Liver (tissue), 9 donors: Measurements from ENCODE around the gene DUSP8. TPM values are rescaled to one million over a fixed set of nuclear protein-coding genes. Genes with fewer than 3 reads are reported as not detected.
"Not testable (repeated sequence)": the region's sequence is repeated elsewhere in the genome, so short reads cannot be mapped to it uniquely, and the experiment has no call there.

Source experiments
- DNase-seq: peaks from one replicate; pipeline ENCODE4 v3.0.0-alpha.2; 2017; ENCODE audit warnings: low spot score
- H3K27ac ChIP-seq, 2 donors: one replicate each; pipeline ENCODE4 v1.7.0; 2013; ENCODE audit warnings: inconsistent platforms in 2 of 2, low read length in 2 of 2, control low read depth in 1 of 2, low read depth in 1 of 2, mild to moderate bottlenecking in 1 of 2
- H3K27me3 ChIP-seq, 4 donors: one replicate each; pipeline versions ENCODE4 v1.6.1 to v1.7.0; 2013; ENCODE audit warnings: low read length in 3 of 4, inconsistent platforms in 1 of 4, mild to moderate bottlenecking in 1 of 4, moderate library complexity in 1 of 4; ENCODE audit not compliant: control insufficient read depth in 4 of 4, insufficient read depth in 4 of 4
- H3K36me3 ChIP-seq, 4 donors: one replicate each; pipeline versions ENCODE4 v1.6.1 to v1.7.0; 2013; ENCODE audit warnings: low read length in 3 of 4, mild to moderate bottlenecking in 3 of 4, low read depth in 1 of 4, moderate library complexity in 1 of 4; ENCODE audit not compliant: control insufficient read depth in 4 of 4, insufficient read depth in 3 of 4
- H3K4me1 ChIP-seq, 4 donors: one replicate each; pipeline versions ENCODE4 v1.6.1 to v1.7.0; 2013; ENCODE audit warnings: low read length in 3 of 4, mild to moderate bottlenecking in 3 of 4, moderate library complexity in 1 of 4; ENCODE audit not compliant: control insufficient read depth in 4 of 4, insufficient read depth in 4 of 4
- H3K4me3 ChIP-seq, 3 donors: one replicate each; pipeline versions ENCODE4 v1.6.1 to v1.7.0; 2013; ENCODE audit warnings: low read length in 3 of 3, control low read depth in 1 of 3, low read depth in 1 of 3, mild to moderate bottlenecking in 1 of 3
- H3K9ac ChIP-seq, 2 donors: one replicate each; pipeline ENCODE4 v1.7.0; 2013; ENCODE audit warnings: low read length in 2 of 2, mild to moderate bottlenecking in 2 of 2, moderate library complexity in 2 of 2, control low read depth in 1 of 2, low read depth in 1 of 2
- H3K9me3 ChIP-seq, 4 donors: one replicate each; pipeline versions ENCODE4 v1.6.1 to v1.7.0; 2013; ENCODE audit warnings: low read length in 3 of 4; ENCODE audit not compliant: control insufficient read depth in 4 of 4
- FOXA1 ChIP-seq: IDR thresholded peaks from 2 replicates; pipeline ENCODE4 v1.6.1; 2016; ENCODE audit warnings: antibody characterized with exemption
- FOXA2 ChIP-seq: IDR thresholded peaks from 2 replicates; pipeline ENCODE4 v1.6.1; 2016; ENCODE audit warnings: antibody characterized with exemption
- GABPA ChIP-seq, 2 donors: IDR thresholded peaks in 1 of 2; conservative IDR thresholded peaks in 1 of 2; 2 replicates each; pipeline ENCODE4 v1.6.1; 2016; ENCODE audit warnings: antibody characterized with exemption in 2 of 2, mild to moderate bottlenecking in 1 of 2, moderate library complexity in 1 of 2
- HNF4A ChIP-seq, 2 donors: conservative IDR thresholded peaks; 2 replicates each; pipeline ENCODE4 v1.6.1; 2016; ENCODE audit warnings: antibody characterized with exemption in 2 of 2, mild to moderate bottlenecking in 2 of 2
- NR2F2 ChIP-seq: IDR thresholded peaks from 2 replicates; pipeline ENCODE4 v1.6.1; 2016; ENCODE audit warnings: antibody characterized with exemption
- RAD21 ChIP-seq, 2 donors: IDR thresholded peaks; 2 replicates each; pipeline ENCODE4 v1.6.1; 2016; ENCODE audit warnings: antibody characterized with exemption in 2 of 2, mild to moderate bottlenecking in 2 of 2
- RXRA ChIP-seq, 2 donors: IDR thresholded peaks; 2 replicates each; pipeline ENCODE4 v1.6.1; 2017 to 2018; ENCODE audit warnings: antibody characterized with exemption in 2 of 2, mild to moderate bottlenecking in 1 of 2
- SP1 ChIP-seq: IDR thresholded peaks from 2 replicates; pipeline ENCODE4 v1.6.1; 2018; ENCODE audit warnings: antibody characterized with exemption, mild to moderate bottlenecking
- TAF1 ChIP-seq: conservative IDR thresholded peaks from 2 replicates; pipeline ENCODE4 v1.6.1; 2016; ENCODE audit warnings: antibody characterized with exemption, mild to moderate bottlenecking
- YY1 ChIP-seq: IDR thresholded peaks from 2 replicates; pipeline ENCODE4 v1.6.1; 2016; ENCODE audit warnings: antibody characterized with exemption, mild to moderate bottlenecking
- WGBS: extraction: QIAGEN DNeasy Blood & Tissue Kit; methylation state at CpG from one replicate; pipeline ENCODE4 v1.1.7; 2013; 5-methylcytosine and 5-hydroxymethylcytosine counted together
- polyA plus RNA-seq, 2 donors: library from polyadenylated mRNA; stranded (reverse) in 1 of 2; unstranded in 1 of 2; fragments of 200-250 nt in 1 of 2; fragments of >200 nt in 1 of 2; fragmentation: Nextera tagmentation in 1 of 2; extraction: Ambion mirVana in 1 of 2; gene quantifications; one replicate each; pipeline versions ENCODE4 v1.2.1 to v1.2.3, GENCODE V29; 2013 to 2015
- total RNA-seq, 2 donors: library from RNA; depleted of rRNA; stranded (reverse); fragments of >200 nt; gene quantifications; one replicate each; pipeline ENCODE4 v1.2.3, GENCODE V29; 2014
- TF ChIP-seq, protein P1 (sequence below): IDR thresholded peaks from 2 replicates; pipeline ENCODE4 v1.6.1; 2016; ENCODE audit warnings: antibody characterized with exemption
- TF ChIP-seq, protein P2 (sequence below): IDR thresholded peaks from 2 replicates; pipeline ENCODE4 v1.6.1; 2016; ENCODE audit warnings: antibody characterized with exemption
- TF ChIP-seq, protein P3 (sequence below): IDR thresholded peaks from 2 replicates; pipeline ENCODE4 v1.6.1; 2016; ENCODE audit warnings: antibody characterized with exemption
- donor health status: healthy.
- donor health status: healthy.
- donor health status: healthy.
- donor health status: healthy.
- donor health status: healthy.

DUSP8 gene
- total and polyA plus RNA-seq, 4 donors = 0.06 to 0.33 (median 0.21) TPM

DNA sequence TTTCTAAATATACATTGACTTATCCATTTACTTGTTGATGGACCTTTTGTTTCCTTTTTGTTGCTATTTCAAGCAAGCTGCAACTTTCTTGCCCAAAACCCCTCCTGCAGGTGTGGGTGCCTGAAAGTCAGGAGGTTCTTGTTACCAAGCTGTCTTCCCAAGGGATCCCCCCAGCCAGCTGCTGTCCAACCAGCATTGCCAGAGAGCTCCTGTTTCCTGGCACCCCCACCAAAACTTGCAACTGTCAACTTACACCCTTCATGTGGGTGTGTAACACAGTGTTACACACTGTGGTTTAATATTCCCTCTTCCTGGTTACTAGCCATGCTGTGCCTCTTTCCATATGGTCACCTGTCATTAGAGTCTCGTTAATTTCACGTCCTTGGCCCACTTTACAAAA, 14.6 kb upstream of the DUSP8 start:
- WGBS = 64% methylated on average over 2 of the region's 2 CpGs
- TF ChIP-seq NR2F2 (no peak), SP1 (no peak), HNF4A (conservative IDR thresholded peaks at IDR 0.05) (no peak)
- TF ChIP-seq, protein P1, sequence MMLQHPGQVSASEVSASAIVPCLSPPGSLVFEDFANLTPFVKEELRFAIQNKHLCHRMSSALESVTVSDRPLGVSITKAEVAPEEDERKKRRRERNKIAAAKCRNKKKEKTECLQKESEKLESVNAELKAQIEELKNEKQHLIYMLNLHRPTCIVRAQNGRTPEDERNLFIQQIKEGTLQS = no peak
- TF ChIP-seq, protein P2, sequence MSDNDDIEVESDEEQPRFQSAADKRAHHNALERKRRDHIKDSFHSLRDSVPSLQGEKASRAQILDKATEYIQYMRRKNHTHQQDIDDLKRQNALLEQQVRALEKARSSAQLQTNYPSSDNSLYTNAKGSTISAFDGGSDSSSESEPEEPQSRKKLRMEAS = no peak
- TF ChIP-seq, protein P3, sequence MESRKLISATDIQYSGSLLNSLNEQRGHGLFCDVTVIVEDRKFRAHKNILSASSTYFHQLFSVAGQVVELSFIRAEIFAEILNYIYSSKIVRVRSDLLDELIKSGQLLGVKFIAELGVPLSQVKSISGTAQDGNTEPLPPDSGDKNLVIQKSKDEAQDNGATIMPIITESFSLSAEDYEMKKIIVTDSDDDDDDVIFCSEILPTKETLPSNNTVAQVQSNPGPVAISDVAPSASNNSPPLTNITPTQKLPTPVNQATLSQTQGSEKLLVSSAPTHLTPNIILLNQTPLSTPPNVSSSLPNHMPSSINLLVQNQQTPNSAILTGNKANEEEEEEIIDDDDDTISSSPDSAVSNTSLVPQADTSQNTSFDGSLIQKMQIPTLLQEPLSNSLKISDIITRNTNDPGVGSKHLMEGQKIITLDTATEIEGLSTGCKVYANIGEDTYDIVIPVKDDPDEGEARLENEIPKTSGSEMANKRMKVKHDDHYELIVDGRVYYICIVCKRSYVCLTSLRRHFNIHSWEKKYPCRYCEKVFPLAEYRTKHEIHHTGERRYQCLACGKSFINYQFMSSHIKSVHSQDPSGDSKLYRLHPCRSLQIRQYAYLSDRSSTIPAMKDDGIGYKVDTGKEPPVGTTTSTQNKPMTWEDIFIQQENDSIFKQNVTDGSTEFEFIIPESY = no peak
- no peaks in the 10 kb centered on the region for H3K36me3 ChIP-seq
- H3K4me3 ChIP-seq = no peak overlapping the region
- no peaks in the 10 kb centered on the region for H3K4me1 ChIP-seq
- no peak overlapping the region for H3K9ac ChIP-seq
- no peaks in the 10 kb centered on the region for H3K9me3 ChIP-seq
- H3K27ac ChIP-seq = no peak overlapping the region
- no peak for DNase-seq
- no peaks in the 10 kb centered on the region for H3K27me3 ChIP-seq

DNA sequence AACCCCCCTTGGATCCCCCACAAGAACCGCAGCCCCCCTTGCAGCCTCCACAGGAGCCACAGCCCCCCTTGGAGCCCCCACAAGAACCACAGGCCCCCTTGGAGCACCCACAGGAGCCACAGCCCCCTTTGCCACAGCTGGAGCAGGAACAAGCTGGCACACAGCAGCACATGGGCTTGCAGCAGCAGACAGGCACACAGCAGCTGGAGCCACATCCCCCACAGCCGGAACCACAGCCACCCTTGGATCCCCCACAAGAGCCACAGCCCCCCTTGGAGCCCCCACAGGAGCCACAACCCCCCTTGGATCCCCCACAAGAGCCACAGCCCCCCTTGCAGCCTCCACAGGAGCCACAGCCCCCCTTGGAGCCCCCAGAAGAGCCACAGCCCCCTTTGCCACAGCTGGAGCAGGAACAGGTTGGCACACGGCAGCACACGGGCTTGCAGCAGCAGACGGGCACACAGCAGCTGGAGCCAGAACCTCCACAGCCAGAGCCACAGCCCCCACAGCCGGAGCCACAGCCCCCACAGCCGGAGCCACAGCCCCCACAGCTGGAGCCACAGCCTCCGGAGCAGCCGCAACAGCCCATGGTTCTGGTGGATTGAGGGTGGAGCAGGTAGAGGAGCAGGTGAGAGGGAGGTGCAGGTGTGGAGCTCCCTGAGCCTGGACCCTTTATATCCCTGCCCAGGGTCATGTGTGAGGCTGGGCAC, 12.7 kb upstream of the DUSP8 start, which contains the start of gene KRTAP5-1:
KRTAP5-1 (minus strand) TSS at position 623 of the 710 bp plus-strand sequence; CDS start at position 589, 34 bp downstream.
- H3K4me1 ChIP-seq, H3K27ac ChIP-seq, H3K4me3 ChIP-seq, H3K36me3 ChIP-seq, H3K27me3 ChIP-seq, H3K9ac ChIP-seq, H3K9me3 ChIP-seq, DNase-seq: not testable (repeated sequence)
- 67% methylated on average over 9 of the region's 9 CpGs for WGBS

DNA sequence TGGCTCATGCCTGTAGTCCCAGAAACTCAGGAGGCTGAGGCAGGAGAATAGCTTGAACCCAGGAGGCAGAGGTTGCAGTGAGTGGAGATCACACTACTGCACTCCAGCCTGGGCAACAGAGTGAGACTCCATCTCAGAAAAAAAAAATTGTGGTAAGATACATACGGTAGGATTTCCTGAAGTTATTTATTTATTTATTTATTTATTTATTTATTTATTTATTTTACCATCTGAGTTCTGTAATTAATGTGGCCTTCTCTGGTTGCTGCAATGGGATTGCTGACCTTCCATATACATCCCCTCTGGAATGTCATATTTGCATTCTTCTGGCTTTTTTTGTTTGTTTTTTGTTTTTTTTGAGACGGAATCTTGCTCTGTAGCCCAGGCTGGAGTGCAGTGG, 10.8 kb upstream of the DUSP8 start:
- 80% methylated on average over 2 of the region's 2 CpGs for WGBS
- H3K9ac ChIP-seq, H3K27me3 ChIP-seq, H3K36me3 ChIP-seq, H3K27ac ChIP-seq, H3K4me3 ChIP-seq, H3K4me1 ChIP-seq, DNase-seq, H3K9me3 ChIP-seq: not testable (repeated sequence)

DNA sequence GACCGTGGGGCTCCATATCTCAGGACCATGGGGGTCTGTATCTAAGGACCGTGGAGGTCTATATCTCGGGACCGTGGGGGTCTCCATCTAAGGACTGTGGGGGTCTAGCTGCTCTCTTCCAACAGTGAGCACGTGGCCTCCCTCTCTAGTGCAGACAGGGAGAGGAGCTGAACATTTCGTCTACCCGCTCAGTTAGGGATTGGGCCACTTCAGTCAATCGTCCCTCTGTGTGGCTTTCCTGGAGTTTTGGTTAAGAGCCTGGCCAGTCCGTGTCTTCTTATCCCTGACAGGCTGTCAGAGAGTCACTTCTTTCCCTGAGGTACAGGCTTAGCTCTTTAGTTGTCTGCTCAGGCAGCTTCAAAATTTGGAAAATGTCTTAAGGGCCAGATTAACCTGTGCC, 9.9 kb upstream of the DUSP8 start:
- TF ChIP-seq SP1 (no peak), GABPA (IDR thresholded peaks at IDR 0.05 in 1 of 2, conservative IDR thresholded peaks at IDR 0.05 in 1 of 2) (no peak), HNF4A (conservative IDR thresholded peaks at IDR 0.05) (no peak), RAD21 (IDR thresholded peaks at IDR 0.05) (no peak), FOXA2 (no peak), YY1 (no peak), FOXA1 (no peak), TAF1 (no peak), RXRA (IDR thresholded peaks at IDR 0.05) (no peak)
- TF ChIP-seq, protein P2 = no peak
- TF ChIP-seq, protein P3 = no peak
- TF ChIP-seq, protein P1 = no peak
- no peak overlapping the region for H3K4me3 ChIP-seq
- no peaks in the 10 kb centered on the region for H3K4me1 ChIP-seq
- H3K36me3 ChIP-seq = no peaks in the 10 kb centered on the region
- no peak overlapping the region for H3K9ac ChIP-seq
- WGBS = 83% methylated on average over 9 of the region's 9 CpGs
- DNase-seq = no peak
- H3K9me3 ChIP-seq = peaks cover 0 to 7% (median 3%) of the 10 kb centered on the region in 4 donors
- no peak overlapping the region for H3K27ac ChIP-seq
- no peaks in the 10 kb centered on the region for H3K27me3 ChIP-seq
